Stimulated activated CD4-positive, alpha-beta T cell treated with anti-CD3 and anti-CD28 coated beads, Interleukin-1b, Interleukin-23, amount 100 ng/mL, for 48 hours (primary cell): ENCODE data around the gene SP2.
"Not testable (repeated sequence)": the region's sequence is repeated elsewhere in the genome, so short reads cannot be mapped to it uniquely, and the experiment has no call there.

Experiments used
- DNase-seq: peaks from one replicate; pipeline ENCODE4 v3.0.0-alpha.2; 2020

The SP2 gene

DNA sequence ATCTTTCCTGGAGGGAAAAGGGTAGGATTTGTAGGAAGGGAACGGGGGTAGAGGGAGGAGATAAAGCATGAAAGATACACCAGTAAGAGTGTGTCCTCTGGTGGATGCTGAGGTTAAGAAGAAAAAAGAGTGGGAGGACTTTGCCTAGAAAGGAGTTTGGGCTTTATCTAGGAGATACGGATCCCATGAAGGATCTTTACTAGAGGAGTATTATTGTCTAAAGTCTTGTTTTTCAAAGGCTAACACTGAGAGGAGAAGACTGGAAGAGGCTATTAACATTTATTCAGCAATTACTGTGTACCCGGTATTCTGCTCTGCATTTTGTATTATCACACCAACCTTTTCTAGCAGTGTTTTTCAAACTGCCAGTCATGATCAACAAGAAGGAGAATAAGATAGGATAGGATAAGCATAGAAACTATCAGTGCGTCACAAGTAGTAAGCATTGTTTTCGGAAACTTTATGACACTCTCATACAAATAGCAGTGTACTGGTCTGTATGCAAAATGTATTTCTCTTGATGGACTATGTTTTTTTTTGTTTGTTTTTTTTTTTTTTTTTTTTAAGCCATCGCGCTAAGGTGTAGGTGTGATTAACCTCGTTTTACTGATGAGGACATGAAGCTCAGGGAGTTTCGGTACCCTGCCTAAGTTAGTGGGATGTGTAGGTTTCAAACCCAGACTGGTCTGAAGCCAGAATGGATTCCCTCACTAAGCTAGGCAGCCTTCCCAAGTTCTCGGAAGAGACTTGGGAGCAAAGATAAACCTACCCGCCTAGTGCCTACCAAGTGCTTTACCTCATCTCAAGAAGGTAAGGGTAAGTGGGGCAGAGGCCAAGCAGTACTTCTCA lies 1.3 kb upstream of the SP2 start:
- DNase-seq = no peak

DNA sequence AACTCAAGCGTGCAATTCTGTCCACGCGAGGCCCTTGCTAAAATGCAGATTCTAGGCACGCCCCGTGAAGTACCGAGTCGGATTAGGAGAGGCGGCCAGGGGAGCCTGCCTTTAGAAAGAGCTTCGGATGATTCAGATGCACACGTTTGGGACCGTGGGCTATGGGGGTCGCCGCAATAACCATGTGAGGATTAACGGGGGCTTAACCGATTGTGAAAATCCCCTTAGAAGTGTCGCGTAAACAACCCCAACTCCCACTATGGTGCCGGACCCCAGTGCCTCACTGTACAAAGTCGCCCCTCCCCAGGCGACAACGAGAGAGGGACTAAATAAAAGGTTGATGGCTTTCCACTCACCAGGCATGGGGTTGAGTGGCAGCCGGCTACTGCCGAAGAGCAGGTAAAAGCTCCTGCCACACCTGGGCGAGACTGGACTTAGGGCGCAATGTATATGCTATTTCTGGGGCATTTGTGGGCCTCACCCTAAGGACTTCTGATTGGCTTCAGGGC lies 635 bp upstream of the SP2 start:
- DNase-seq = peak; percentile 27

- DNase-seq = no peak
These were observed 845 bp downstream of the SP2 start for GRCh38 chr17:47896672-47897490.

- no peak for DNase-seq
These were observed 1.5 kb downstream of the SP2 start for GRCh38 chr17:47897561-47897960.

- DNase-seq = no peak
These were observed 2.2 kb downstream of the SP2 start for GRCh38 chr17:47898241-47898640.

DNA sequence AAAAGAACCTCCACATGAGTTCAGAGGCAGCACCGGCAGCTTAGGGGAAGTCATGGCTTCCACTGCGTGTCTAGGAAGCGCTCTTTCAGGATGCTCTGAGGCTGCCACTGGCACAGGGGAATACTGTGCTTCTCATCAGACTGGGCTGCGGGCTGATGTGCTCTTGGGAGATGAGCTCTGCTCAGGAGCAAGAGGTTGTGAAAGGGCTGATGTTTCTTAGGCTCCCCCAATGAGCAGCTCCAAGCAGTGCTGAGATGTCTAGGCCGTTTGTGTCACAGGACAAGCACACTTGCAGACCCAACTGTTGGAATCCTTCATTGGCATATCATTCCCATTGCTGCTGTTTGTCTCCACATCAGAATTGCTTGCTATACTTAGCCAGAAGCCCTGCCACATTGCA lies 3.6 kb downstream of the SP2 start:
- DNase-seq = no peak

- no peak for DNase-seq
These were observed 5.4 kb downstream of the SP2 start for GRCh38 chr17:47901423-47901822.

DNA sequence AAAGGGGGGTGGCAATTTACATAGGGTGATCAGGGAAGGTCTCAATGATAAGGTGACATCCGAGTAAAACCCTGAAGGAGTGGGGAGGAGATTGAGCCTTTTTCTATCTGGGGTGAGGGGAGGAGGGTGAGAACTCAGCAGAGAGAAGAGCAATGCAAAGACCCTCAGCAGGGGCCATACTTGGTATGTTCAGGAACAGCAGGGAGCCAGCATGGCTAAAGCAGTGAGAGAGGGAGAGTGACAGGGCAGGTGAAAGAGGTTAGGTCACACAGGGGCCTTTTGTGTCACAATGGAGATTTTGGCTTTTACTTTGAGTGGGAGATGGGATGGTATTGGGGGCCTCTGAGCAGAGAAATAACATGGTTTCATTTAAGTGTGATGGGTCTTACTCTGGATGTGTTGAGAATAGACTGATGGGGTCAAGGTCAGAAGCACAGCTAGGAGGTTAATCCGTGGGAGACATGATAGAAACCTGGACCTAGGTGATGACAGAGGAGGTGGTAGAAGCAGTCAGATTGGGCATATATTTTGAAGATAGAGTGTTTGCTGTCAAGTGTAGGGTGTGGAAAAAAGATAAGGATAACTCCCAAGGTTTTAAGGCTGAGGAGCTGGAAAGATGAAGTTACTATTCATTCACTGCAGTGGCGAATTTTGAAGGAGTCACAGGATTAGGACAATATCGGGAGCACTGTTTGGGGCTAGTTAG lies 6.2 kb downstream of the SP2 start:
- no peak for DNase-seq

DNA sequence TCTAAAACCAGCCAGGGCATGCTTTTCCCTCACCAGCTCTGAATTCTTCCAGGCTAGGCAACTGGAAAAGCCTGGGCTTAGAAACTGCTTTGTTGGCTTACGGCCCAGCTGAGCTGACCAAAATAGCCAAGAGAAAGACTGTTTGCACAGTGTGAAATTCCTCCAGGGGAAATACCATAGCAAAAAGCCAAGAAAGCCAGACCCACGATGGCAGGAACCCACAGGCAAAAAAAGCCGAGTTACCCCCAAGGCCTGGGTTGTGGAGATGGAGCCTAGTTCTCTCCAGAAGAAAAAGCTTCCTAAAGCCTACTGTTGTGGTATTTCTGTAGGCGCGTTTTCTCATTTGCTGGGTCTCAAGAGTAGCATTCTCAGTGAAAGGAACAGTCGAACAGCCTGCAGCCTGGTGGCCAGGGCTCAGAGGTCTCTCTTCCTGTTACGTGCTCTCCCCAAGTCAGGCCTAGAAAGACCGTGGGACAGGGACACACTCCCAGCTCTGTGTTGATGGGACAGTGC lies 9.2 kb downstream of the SP2 start:
- no peak for DNase-seq

- DNase-seq = no peak
These were observed 10.4 kb downstream of the SP2 start for GRCh38 chr17:47906443-47906842.

DNA sequence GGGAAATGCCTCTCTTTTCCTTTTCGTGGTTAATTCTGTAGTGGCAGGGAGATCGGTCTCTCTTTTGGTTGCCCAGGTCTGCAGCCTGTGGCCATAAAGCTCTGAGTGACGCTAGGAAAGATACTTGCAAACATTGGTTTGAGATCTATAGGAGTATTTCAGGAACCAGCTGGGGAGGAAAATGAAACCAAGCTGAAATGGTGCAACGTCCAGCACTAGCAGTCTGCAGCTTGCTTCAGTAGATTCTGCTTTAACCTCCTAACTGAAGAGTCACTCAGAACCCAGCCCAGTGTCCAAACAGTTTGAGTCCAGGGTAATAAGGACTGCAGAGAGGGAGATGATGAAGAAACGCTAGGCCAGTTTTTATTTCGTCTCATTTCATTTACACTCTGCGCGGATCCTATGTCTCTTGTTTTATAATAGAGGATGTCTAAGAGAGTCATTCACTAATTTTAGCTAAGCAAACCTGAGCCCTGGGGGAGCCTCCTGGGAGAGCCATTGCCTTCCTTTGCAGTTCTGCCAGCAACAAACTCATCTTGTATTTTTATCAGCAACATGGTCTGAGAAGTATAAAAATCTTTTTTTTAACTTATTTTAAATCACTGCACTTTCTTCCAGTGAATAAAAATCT lies 12.0 kb downstream of the SP2 start:
- no peak for DNase-seq

GRCh38 chr17:47913050-47913449 lies 17.0 kb downstream of the SP2 start:
- no peak for DNase-seq

DNA sequence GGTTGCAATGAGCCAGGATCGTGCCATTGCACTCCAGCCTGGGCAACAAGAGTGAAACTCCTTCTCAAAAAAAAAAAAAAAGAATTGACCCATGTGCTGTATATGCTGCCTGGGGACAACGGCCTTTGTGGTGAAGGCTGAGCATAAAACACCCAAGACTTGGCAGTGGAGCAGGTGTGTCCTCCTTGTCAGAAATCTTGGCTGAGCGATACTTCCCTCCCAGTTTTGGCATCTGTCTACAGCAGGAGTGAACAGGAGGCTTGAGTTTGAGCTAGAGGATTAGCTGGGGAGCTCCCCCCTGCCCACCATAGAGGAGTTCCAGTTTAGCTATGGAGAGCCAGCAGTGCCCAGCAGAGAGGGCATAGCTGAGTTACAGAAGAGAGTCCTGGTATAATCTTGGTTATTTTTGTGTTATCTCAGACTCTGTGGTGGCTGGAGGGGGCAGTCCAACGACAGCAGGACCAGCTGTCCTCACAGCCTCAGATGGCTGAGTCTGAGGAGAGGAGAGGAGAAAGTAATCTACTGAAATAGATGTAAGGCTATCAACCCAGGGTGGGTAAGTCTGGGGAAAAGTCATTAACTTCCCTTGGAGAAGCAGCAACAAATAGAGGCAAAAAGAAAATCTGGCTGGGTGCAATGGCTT lies 18.4 kb downstream of the SP2 start:
- DNase-seq = no peak

DNA sequence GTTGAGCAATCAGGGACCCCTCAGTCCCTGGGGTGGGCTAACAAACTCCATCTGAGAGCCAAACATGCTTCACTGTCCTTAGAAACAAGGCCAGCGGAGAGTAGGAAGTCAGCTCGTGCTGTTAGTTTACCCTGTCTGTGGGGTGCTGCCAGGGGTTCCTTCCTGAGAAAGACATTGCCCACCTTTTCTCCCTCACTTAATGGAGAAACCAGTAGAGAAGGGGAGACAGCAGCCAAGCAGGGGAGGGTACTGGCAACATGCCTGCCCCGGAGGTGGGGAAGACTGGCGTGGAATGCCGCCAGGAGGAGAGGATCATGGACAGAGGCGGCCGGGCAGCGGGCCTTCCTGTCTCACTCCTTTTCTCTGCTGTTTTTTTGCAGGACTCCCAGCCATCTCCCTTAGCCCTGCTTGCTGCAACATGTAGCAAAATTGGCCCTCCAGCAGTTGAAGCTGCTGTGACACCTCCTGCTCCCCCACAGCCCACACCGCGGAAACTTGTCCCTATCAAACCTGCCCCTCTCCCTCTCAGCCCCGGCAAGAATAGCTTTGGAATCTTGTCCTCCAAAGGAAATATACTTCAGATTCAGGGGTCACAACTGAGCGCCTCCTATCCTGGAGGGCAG lies 19.9 kb downstream of the SP2 start:
- no peak for DNase-seq

DNA sequence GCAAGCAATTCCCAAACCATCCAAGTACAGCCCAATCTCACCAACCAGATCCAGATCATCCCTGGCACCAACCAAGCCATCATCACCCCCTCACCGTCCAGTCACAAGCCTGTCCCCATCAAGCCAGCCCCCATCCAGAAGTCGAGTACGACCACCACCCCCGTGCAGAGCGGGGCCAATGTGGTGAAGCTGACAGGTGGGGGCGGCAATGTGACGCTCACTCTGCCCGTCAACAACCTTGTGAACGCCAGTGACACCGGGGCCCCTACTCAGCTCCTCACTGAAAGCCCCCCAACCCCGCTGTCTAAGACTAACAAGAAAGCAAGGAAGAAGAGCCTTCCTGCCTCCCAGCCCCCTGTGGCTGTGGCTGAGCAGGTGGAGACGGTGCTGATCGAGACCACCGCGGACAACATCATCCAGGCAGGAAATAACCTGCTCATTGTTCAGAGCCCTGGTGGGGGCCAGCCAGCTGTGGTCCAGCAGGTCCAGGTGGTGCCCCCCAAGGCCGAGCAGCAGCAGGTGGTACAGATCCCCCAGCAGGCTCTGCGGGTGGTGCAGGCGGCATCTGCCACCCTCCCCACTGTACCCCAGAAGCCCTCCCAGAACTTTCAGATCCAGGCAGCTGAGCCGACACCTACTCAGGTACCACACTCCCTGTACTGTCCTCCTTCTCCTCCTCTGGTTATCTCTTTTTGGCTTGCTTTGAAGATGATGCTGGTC lies 20.6 kb downstream of the SP2 start:
- no peak for DNase-seq

DNA sequence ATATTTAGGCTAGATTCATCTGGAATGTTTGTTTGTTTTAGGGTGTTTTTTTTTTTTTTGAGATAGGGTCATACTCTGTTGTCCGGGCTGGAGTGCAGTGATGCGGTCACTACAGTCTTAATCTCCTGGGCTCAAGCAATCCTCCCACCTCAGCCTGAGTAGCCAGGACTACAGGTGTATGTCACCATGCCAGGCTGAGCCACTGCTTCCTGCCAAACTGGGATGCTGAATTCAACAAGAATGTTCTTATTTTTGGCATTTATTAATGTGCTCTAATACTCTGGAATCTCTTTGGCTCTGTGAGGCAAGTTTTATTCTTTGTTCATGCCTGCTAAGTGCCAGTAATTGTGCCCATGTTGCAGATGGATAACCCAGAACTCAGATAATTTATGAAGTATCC lies 21.5 kb downstream of the SP2 start:
- DNase-seq = no peak

DNA sequence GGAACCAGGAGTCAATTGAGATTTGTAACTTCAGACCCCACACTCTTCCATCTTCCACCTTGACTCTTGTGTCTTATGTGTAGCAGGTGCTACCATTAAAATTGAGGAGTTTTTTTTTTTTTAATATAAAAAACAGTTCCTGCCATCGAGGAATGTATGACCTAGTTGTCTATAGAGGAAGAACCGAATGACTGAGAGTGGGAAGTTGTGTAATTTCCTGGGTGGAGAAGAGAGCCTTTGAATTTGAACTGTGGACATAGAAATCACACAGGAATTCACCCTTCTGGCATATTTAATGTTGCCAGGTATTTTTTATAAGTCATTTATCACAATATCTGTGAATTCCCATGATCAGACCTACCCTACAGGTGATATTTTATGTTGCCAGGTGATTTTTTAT lies 22.0 kb downstream of the SP2 start:
- DNase-seq = no peak

GRCh38 chr17:47918991-47919390 lies 23.0 kb downstream of the SP2 start:
- no peak for DNase-seq

DNA sequence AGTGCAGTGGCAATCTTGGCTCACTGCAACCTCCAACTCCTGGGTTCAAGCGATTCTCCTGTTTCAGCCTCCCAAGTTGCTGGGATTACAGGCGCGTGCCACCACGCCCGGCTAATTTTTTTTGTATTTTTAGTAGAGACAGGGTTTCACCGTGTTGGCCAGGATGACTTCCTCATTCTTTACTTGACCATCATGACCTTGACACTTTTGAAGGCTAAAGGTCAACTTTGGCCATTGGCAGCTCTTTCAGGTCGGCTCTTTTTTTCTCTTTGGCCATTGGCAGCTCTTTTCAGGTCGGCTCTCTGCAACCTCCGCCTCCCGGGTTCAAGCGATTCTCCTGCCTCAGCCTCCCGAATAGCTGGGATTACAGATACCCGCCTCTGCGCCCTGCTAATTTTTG lies 23.9 kb downstream of the SP2 start:
- DNase-seq = not testable (repeated sequence)

- no peak for DNase-seq
These were observed 29.0 kb downstream of the SP2 start for GRCh38 chr17:47924785-47925677.
